ENCODE measurements around the gene ZDHHC12. TPM values are rescaled to one million over a fixed set of nuclear protein-coding genes. Genes with fewer than 3 reads are reported as not detected.
A peak's percentile ranks its signal among the peaks of the same experiment; 100 is the strongest.

The ZDHHC12 gene
- total RNA-seq, 1 experiment from 2014 or later = 35.2 TPM

DNA sequence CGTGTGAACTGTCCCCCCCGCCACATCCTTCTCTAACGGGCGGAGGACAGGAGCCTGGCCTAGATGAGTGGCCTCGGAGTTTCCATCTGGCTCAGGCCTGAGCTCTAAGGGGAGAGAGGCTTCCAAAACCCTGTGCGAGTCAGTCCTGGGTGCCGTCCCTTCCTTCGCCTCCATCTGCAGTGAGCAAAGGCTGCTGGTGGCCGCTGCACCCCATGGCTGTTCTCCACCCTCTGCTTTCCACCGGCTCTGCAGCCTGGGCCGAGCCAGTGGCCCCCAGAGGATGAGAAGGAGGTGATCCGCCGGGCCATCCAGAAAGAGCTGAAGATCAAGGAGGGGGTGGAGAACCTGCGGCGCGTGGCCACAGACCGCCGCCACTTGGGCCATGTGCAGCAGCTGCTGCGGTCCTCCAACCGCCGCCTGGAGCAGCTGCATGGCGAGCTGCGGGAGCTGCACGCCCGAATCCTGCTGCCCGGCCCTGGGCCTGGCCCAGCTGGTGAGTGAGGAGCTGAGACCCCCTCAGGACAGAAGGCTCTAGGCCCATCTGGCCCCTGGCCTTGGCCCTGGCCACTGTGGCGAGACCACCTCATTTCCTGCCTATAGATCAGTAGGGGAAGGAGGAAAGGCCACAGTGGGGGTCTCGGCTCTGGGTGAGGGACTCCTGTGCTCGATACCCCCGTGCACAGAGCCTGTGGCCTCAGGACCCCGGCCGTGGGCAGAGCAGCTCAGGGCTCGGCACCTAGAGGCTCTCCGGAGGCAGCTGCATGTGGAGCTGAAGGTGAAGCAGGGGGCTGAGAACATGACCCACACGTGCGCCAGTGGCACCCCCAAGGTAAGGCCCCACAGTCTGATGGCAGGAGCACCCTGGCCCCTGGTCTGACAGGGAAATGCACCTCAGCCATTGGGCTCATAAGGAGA, 18.6 kb downstream of the ZDHHC12 start:
- Histone ChIP-seq H3K4me1 (ENCODE audit: insufficient read depth, low read length, poor library complexity, severe bottlenecking) (peaks cover 5% of the 10 kb centered on the region), H3K9me3 (ENCODE audit: low read depth, low read length, poor library complexity, severe bottlenecking) (no peaks in the 10 kb centered on the region), H3K27ac (ENCODE audit: low read depth, low read length, poor library complexity, severe bottlenecking) (no peak overlapping the region), H3K27me3 (replicated peaks; ENCODE audit: insufficient read depth, low read depth, low read length, poor library complexity) (no peaks in the 10 kb centered on the region), H3K36me3 (ENCODE audit: insufficient read depth, low read length, poor library complexity, severe bottlenecking) (peaks cover 3% of the 10 kb centered on the region), H3K4me3 (ENCODE audit: low read depth, low read length, poor library complexity, severe bottlenecking) (no peak overlapping the region)
- no TSS peak for BruUV-seq (replicated peaks)
- intact Hi-C loops (cut with micrococcal nuclease; ENCODE audit: unreplicated experiment) = no loop called here
- TF ChIP-seq, protein P1, sequence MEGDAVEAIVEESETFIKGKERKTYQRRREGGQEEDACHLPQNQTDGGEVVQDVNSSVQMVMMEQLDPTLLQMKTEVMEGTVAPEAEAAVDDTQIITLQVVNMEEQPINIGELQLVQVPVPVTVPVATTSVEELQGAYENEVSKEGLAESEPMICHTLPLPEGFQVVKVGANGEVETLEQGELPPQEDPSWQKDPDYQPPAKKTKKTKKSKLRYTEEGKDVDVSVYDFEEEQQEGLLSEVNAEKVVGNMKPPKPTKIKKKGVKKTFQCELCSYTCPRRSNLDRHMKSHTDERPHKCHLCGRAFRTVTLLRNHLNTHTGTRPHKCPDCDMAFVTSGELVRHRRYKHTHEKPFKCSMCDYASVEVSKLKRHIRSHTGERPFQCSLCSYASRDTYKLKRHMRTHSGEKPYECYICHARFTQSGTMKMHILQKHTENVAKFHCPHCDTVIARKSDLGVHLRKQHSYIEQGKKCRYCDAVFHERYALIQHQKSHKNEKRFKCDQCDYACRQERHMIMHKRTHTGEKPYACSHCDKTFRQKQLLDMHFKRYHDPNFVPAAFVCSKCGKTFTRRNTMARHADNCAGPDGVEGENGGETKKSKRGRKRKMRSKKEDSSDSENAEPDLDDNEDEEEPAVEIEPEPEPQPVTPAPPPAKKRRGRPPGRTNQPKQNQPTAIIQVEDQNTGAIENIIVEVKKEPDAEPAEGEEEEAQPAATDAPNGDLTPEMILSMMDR (conservative IDR thresholded peaks at IDR 0.05; ENCODE audit: low read depth, low read length) = no peak
- no peak for TF ChIP-seq EZH2 (IDR thresholded peaks at IDR 0.05; ENCODE audit: borderline replicate concordance, low read depth, low read length, poor library complexity, severe bottlenecking)
- ChIA-PET CTCF (no interaction called here), POLR2A (ENCODE audit: low non-redundant PET) (no interaction called here)
- no peak for DNase-seq (ENCODE audit: low spot score)

DNA sequence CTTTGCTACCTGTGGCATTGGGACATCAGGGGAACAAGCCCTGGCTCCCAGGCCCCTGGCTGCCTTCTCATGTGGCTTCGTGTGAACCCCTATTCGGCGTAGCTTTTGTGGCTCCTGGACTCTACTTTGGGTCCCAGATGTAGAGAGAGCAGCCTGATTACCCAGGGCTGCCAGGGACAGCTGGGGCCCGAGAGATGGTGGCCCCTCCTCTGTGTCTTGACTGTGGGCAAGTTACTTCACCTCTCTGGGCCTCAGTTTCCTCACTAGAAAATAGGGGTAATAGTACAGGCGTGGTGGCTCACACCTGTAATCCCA, 19.6 kb downstream of the ZDHHC12 start:
- intact Hi-C loops (cut with micrococcal nuclease; ENCODE audit: unreplicated experiment) = loop anchor here (5.0 kb wide), 1 partner anchor 57 kb away; no protein-coding TSS in a partner anchor
- Histone ChIP-seq H3K4me3 (ENCODE audit: low read depth, low read length, poor library complexity, severe bottlenecking) (no peak overlapping the region), H3K27ac (ENCODE audit: low read depth, low read length, poor library complexity, severe bottlenecking) (no peak overlapping the region), H3K4me1 (ENCODE audit: insufficient read depth, low read length, poor library complexity, severe bottlenecking) (peaks cover 5% of the 10 kb centered on the region), H3K36me3 (ENCODE audit: insufficient read depth, low read length, poor library complexity, severe bottlenecking) (peaks cover 3% of the 10 kb centered on the region), H3K27me3 (replicated peaks; ENCODE audit: insufficient read depth, low read depth, low read length, poor library complexity) (no peaks in the 10 kb centered on the region), H3K9me3 (ENCODE audit: low read depth, low read length, poor library complexity, severe bottlenecking) (no peaks in the 10 kb centered on the region)
- DNase-seq (ENCODE audit: low spot score) = no peak
- TF ChIP-seq EZH2 (IDR thresholded peaks at IDR 0.05; ENCODE audit: borderline replicate concordance, low read depth, low read length, poor library complexity, severe bottlenecking) = no peak
- TF ChIP-seq, protein P1 (conservative IDR thresholded peaks at IDR 0.05; ENCODE audit: low read depth, low read length) = no peak
- CTCF ChIA-PET = no interaction called here
- BruUV-seq (replicated peaks) = no TSS peak
- POLR2A ChIA-PET (ENCODE audit: low non-redundant PET) = no interaction called here

DNA sequence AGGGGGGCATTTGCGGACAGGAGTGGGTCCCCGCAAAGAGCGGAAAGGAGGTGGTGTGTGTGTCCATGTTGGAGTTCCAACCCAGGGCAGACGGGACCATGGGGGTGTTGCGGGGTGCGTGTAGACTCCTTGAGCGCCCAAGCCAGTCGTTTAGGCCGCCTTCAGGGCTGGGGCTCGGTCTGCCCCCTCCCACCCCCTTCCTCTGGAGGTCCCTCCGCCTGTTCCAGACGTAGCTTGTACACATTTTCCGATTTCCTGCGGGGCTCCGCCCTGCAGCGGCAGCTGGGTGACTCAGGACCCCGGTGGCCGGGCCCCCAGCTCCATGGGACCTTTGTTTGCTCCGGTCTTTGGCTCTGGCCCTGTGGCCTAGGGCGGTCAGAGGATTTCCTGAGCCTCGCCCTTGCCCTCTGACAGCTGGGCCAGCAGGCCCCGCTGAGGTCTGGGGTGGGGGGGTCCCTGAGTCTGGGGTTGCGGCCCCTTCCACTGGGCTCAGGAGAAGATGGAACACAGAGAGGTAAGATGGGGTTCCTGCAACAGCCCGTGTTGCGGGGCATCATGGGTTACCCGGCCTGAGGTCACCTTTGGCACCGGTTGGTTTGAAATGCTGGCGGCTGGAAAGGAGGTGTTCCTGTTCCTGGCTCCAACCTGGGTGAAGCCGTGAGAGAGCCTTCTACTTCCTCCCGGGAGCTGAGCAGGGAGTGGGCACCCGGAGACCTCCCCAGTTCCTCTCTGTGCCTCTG, 20.1 kb downstream of the ZDHHC12 start:
- ChIA-PET POLR2A (ENCODE audit: low non-redundant PET) (no interaction called here), CTCF (no interaction called here)
- Histone ChIP-seq H3K4me1 (ENCODE audit: insufficient read depth, low read length, poor library complexity, severe bottlenecking) (peaks cover 5% of the 10 kb centered on the region), H3K4me3 (ENCODE audit: low read depth, low read length, poor library complexity, severe bottlenecking) (peak overlapping the region; percentile 82), H3K36me3 (ENCODE audit: insufficient read depth, low read length, poor library complexity, severe bottlenecking) (peaks cover 3% of the 10 kb centered on the region), H3K27ac (ENCODE audit: low read depth, low read length, poor library complexity, severe bottlenecking) (peak overlapping the region; percentile 76), H3K27me3 (replicated peaks; ENCODE audit: insufficient read depth, low read depth, low read length, poor library complexity) (no peaks in the 10 kb centered on the region), H3K9me3 (ENCODE audit: low read depth, low read length, poor library complexity, severe bottlenecking) (no peaks in the 10 kb centered on the region)
- DNase-seq (ENCODE audit: low spot score) = no peak
- BruUV-seq (replicated peaks) = no TSS peak
- TF ChIP-seq, protein P1 (conservative IDR thresholded peaks at IDR 0.05; ENCODE audit: low read depth, low read length) = no peak
- no peak for TF ChIP-seq EZH2 (IDR thresholded peaks at IDR 0.05; ENCODE audit: borderline replicate concordance, low read depth, low read length, poor library complexity, severe bottlenecking)
- intact Hi-C loops (cut with micrococcal nuclease; ENCODE audit: unreplicated experiment) = loop anchor here (5.0 kb wide), 1 partner anchor 56 kb away; no protein-coding TSS in a partner anchor

Data from A673 (cell line).